Natural killer cell (primary cell): ENCODE measurements around the gene TMEM187. TPM values are rescaled to one million over a fixed set of nuclear protein-coding genes. Genes with fewer than 3 reads are reported as not detected.

Experiments
- ATAC-seq, 3 donors: fragments of 150-1000 bp in 2 of 3; fragments of 200-7000 bp in 1 of 3; cut with Tn5 transposase; 1 replicate in 1 of 3; 2 replicates in 2 of 3; pipeline ENCODE4 v1.10.0; 2021; ENCODE audit warnings: mild to moderate bottlenecking in 2 of 3, moderate library complexity in 2 of 3
- DNase-seq, 2 donors: peaks; one replicate each; pipeline versions ENCODE4 v3.0.0 to v3.0.0-alpha.2; 2013 to 2021; ENCODE audit warnings: mixed read lengths in 1 of 2
- H3K27ac ChIP-seq: one replicate; pipeline ENCODE4 v1.5.1; 2013; ENCODE audit warnings: mild to moderate bottlenecking, low read length
- H3K27me3 ChIP-seq: one replicate; pipeline ENCODE4 v1.6.1; 2013; ENCODE audit warnings: low read length; ENCODE audit not compliant: control insufficient read depth, insufficient read depth
- H3K36me3 ChIP-seq: one replicate; pipeline ENCODE4 v1.6.1; 2013; ENCODE audit warnings: low read length; ENCODE audit not compliant: control insufficient read depth, insufficient read depth
- H3K4me1 ChIP-seq: one replicate; pipeline ENCODE4 v1.6.1; 2013; ENCODE audit warnings: low read length; ENCODE audit not compliant: control insufficient read depth, insufficient read depth
- H3K4me3 ChIP-seq: one replicate; pipeline ENCODE4 v1.5.1; 2013; ENCODE audit warnings: low read length
- H3K9me3 ChIP-seq: one replicate; pipeline ENCODE4 v1.6.1; 2013; ENCODE audit warnings: low read length; ENCODE audit not compliant: control insufficient read depth, insufficient read depth
- H3K27ac Mint-ChIP-seq, 2 donors: one replicate each; pipeline ENCODE4 v1.8.0; 2022; ENCODE audit warnings: mild to moderate bottlenecking in 2 of 2, mixed read lengths in 2 of 2, moderate library complexity in 1 of 2
- H3K27me3 Mint-ChIP-seq, 2 donors: one replicate each; pipeline ENCODE4 v1.8.0; 2022; ENCODE audit warnings: low read depth in 2 of 2, mixed read lengths in 2 of 2
- H3K36me3 Mint-ChIP-seq: one replicate; pipeline ENCODE4 v1.8.0; 2022; ENCODE audit warnings: mixed read lengths
- H3K4me1 Mint-ChIP-seq, 2 donors: one replicate each; pipeline ENCODE4 v1.8.0; 2022; ENCODE audit warnings: mixed read lengths in 2 of 2
- H3K4me3 Mint-ChIP-seq: one replicate; pipeline ENCODE4 v1.8.0; 2022; ENCODE audit warnings: mild to moderate bottlenecking, moderate library complexity, mixed read lengths
- H3K9me3 Mint-ChIP-seq, 2 donors: one replicate each; pipeline ENCODE4 v1.8.0; 2022; ENCODE audit warnings: mixed read lengths in 2 of 2
- WGBS: methylation state at CpG from one replicate; pipeline ENCODE4 v1.1.7; 2013; ENCODE audit warnings: missing lambda C conversion rate; ENCODE audit not compliant: insufficient coverage; 5-methylcytosine and 5-hydroxymethylcytosine counted together
- intact Hi-C: fragments of 100-400 bp; cut with micrococcal nuclease; formaldehyde crosslinking; loops from one replicate; pipeline ENCODE4 v1.14.2; 2022
- total RNA-seq, 4 donors: library from RNA; stranded (reverse); fragments of 120-200 nt in 1 of 4; gene quantifications; one replicate each; pipeline versions ENCODE4 v1.2.3 to v1.2.4, GENCODE V29; 2013 to 2022
- TF ChIP-seq, protein P1 (sequence below): fragments of 200-600 bp; IDR thresholded peaks from one replicate; pipeline ENCODE4 v1.8.0; 2022; ENCODE audit warnings: antibody characterized with exemption

TMEM187 gene
- total RNA-seq, 3 donors from 2014 or later (not counting 1 experiment from before 2014, with no cell fraction given): 1.2 to 4.3 (median 1.4) TPM

DNA sequence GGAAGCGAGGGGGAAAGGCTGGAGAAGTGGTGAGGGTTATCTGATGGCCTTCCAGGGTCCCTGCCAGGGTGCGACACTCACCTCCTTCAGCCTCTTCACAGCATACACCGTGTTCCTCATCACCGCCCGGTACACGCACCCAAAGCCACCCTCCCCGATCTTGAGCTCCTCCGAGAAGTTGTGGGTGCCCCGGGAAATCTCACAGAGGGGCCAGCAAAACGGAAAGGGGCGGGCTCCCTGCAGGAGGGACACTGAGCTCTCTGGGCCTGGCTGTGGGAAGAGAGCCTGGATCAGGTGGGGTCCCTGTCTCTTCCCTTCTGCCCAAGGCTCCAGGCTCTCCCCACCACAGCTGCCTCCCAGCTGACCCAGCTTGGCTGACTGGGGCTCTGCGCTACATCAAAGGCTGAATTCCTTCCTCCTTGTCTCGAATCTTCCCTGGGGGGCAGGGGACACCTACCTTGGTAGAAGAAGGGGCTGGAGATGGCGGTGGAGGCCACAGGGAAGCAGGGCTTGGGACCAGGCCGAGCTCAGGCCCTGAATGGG, 46.0 kb downstream of the TMEM187 start:
- peaks cover 33% of the 10 kb centered on the region for H3K4me1 ChIP-seq
- peak overlapping the region; percentile 47 for H3K4me3 ChIP-seq
- no peaks in the 10 kb centered on the region for H3K27me3 ChIP-seq
- TF ChIP-seq, protein P1, sequence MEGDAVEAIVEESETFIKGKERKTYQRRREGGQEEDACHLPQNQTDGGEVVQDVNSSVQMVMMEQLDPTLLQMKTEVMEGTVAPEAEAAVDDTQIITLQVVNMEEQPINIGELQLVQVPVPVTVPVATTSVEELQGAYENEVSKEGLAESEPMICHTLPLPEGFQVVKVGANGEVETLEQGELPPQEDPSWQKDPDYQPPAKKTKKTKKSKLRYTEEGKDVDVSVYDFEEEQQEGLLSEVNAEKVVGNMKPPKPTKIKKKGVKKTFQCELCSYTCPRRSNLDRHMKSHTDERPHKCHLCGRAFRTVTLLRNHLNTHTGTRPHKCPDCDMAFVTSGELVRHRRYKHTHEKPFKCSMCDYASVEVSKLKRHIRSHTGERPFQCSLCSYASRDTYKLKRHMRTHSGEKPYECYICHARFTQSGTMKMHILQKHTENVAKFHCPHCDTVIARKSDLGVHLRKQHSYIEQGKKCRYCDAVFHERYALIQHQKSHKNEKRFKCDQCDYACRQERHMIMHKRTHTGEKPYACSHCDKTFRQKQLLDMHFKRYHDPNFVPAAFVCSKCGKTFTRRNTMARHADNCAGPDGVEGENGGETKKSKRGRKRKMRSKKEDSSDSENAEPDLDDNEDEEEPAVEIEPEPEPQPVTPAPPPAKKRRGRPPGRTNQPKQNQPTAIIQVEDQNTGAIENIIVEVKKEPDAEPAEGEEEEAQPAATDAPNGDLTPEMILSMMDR: no peak
- ATAC-seq (no peak), DNase-seq (peak in 1 of 2 donors; percentile 26)
- Mint-ChIP-seq H3K4me3 (peak overlapping the region; percentile 89), H3K36me3 (no peaks in the 10 kb centered on the region), H3K27me3 (no peaks in the 10 kb centered on the region), H3K9me3 (no peaks in the 10 kb centered on the region), H3K4me1 (peaks cover 0 to 6% of the 10 kb centered on the region in 2 donors), H3K27ac (peak overlapping the region; percentile 80 to 81)
- intact Hi-C loops: loop anchor here (10.0 kb wide), 1 partner anchor 76 kb away; the partner anchor contains the start of gene MECP2
- H3K9me3 ChIP-seq: no peaks in the 10 kb centered on the region
- H3K36me3 ChIP-seq: peaks cover 21% of the 10 kb centered on the region
- peak overlapping the region; percentile 60 for H3K27ac ChIP-seq
- 39% methylated on average over 12 of the region's 15 CpGs for WGBS

DNA sequence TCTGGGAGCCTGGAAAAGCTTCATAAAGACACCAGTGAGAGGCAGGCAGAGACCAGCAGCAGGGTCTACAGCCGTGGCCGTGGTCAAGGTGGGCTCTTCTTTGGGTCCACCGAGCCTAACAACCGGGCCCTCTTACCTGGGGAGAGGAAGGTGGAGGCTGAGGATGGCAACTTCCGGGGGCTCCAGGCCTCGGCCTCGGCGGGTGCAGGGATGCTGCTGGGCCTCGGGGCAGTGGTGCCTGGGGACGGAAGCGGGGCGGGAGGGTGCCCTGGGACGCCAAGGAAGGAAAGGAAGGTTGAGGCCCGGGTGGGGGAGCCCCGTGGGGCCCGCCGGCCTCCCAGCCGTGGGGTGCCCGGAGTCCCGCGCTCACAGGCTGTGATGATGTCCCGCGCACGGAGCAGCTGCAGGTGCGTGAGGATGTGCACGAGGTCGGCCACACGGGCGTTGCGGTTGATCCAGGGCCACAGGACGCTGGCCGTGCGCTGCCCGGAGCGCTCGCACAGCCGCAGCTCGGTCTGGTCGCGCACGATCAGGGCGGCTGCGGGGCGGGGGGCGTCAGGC, 46.6 kb downstream of the TMEM187 start:
- peaks cover 27% of the 10 kb centered on the region for H3K4me1 ChIP-seq
- Mint-ChIP-seq H3K36me3 (no peaks in the 10 kb centered on the region), H3K9me3 (no peaks in the 10 kb centered on the region), H3K4me1 (peaks cover 0 to 6% of the 10 kb centered on the region in 2 donors), H3K27me3 (no peaks in the 10 kb centered on the region), H3K4me3 (peak overlapping the region; percentile 89), H3K27ac (peak overlapping the region; percentile 80 to 81)
- ATAC-seq: peak in 2 of 3 donors; percentile 5 to 11
- intact Hi-C loops: loop anchor here (10.0 kb wide), 1 partner anchor 76 kb away; the partner anchor contains the start of gene MECP2
- H3K27ac ChIP-seq: peak overlapping the region; percentile 60
- H3K4me3 ChIP-seq: peak overlapping the region; percentile 47
- peak in 1 of 2 donors; percentile 48 for DNase-seq
- H3K36me3 ChIP-seq: peaks cover 21% of the 10 kb centered on the region
- WGBS: 0% methylated on average over 45 of the region's 45 CpGs
- H3K27me3 ChIP-seq: no peaks in the 10 kb centered on the region
- H3K9me3 ChIP-seq: no peaks in the 10 kb centered on the region
- TF ChIP-seq, protein P1: no peak

DNA sequence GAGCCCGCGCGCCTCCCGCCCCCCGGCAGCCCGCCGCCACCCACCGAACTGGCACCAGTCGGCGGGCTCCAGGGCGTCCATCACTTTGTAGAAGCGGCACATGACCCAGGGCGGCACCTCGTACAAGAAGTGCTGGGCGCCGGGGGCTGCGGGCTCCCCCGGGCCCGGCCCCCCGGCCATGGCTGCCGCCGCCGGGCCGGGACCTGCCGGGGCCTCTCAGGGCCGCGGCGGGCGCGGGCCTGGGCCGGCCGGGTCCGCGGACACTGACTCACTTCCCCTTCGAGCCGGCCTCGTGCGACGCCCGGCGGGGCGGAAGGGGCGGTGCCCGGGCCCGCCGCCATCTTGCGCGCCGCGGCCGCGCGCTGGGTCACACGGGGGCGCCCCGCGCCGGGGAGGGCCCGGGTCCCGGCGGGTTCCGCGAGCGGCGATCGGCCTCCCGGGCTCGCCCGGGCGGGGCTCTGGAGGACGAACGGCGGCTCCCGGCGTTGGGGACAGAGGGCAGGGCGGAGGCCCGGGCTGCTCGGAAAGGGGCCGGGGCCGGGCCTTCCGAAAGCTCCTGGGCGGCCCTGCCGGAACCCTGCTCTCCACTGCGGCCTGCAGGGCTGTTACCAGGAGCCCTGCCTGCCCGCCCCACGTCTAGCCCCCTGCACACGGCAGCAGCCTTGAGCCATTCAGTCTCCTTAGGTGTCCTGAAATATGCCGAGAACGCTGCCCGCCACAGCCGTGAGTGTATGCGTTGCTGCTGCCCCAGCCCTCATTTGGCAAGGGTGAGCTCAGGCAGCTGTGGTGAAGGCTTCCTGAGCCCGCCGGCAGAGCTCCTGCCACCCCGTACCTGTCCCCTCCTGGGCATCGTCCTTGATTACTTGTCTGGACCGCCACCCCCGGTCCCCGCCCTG, 47.3 kb downstream of the TMEM187 start, which contains the start of gene IRAK1:
Gene IRAK1 (minus strand): TSS at position 270 of the 896 bp plus-strand sequence. CDS start 90 bp downstream, at position 180.
- Mint-ChIP-seq H3K9me3 (no peaks in the 10 kb centered on the region), H3K27me3 (no peaks in the 10 kb centered on the region), H3K4me1 (peaks cover 0 to 6% of the 10 kb centered on the region in 2 donors), H3K36me3 (no peaks in the 10 kb centered on the region), H3K4me3 (peak within 1 kb of the TSS; percentile 89), H3K27ac (peak within 1 kb of the TSS; percentile 86 to 91)
- no peaks in the 10 kb centered on the region for H3K9me3 ChIP-seq
- TF ChIP-seq, protein P1: no peak
- H3K27me3 ChIP-seq: no peaks in the 10 kb centered on the region
- H3K4me3 ChIP-seq: peak within 1 kb of the TSS; percentile 50
- DNase-seq (peak; percentile 53 to 77), ATAC-seq (peak; percentile 86 to 92 (median 87))
- H3K27ac ChIP-seq: peak within 1 kb of the TSS; percentile 77
- intact Hi-C loops: loop anchor here (10.0 kb wide), 1 partner anchor 75 kb away; the partner anchor contains the start of gene MECP2
- peaks cover 27% of the 10 kb centered on the region for H3K4me1 ChIP-seq
- peaks cover 21% of the 10 kb centered on the region for H3K36me3 ChIP-seq
- under 1% methylated on average over 99 of the region's 99 CpGs for WGBS
